ENCODE data around the gene MTG1.

GRCh38 chr10:133415752-133416151 lies 21.8 kb downstream of the MTG1 start:
- TF ChIP-seq CTCF (IDR thresholded peaks at IDR 0.05) (no peak), POLR2AphosphoS5 (IDR thresholded peaks at IDR 0.05) (no peak), POLR2A (IDR thresholded peaks at IDR 0.05) (no peak), EP300 (IDR thresholded peaks at IDR 0.05) (no peak)

Data from sigmoid colon (tissue), 4 donors.